SJSA1 (cell line): ENCODE measurements around the gene POLR3E. TPM values are rescaled to one million over a fixed set of nuclear protein-coding genes. Genes with fewer than 3 reads are reported as not detected.
A peak's percentile ranks its signal among the peaks of the same experiment; 100 is the strongest.
"Not testable (repeated sequence)": the region's sequence is repeated elsewhere in the genome, so short reads cannot be mapped to it uniquely, and the experiment has no call there.

Experiments
- DNase-seq, 2 experiments: peaks; one replicate each; pipeline ENCODE4 v3.0.0-alpha.2; 2015 to 2020; ENCODE audit warnings: low spot score in 2 of 2, low read depth in 1 of 2
- H3K27ac ChIP-seq: fragments of 250-450 bp; sonication (Bioruptor Pico); 2 replicates; pipeline ENCODE4 v1.5.1; 2020; ENCODE audit warnings: mild to moderate bottlenecking, moderate library complexity
- H3K27me3 ChIP-seq: fragments of 250-450 bp; sonication (Bioruptor Pico); replicated peaks from 2 replicates; pipeline ENCODE4 v1.5.1; 2020; ENCODE audit warnings: mild to moderate bottlenecking, moderate library complexity
- H3K36me3 ChIP-seq: fragments of 250-450 bp; sonication (Bioruptor Pico); 2 replicates; pipeline ENCODE4 v1.5.1; 2020; ENCODE audit warnings: mild to moderate bottlenecking
- H3K4me1 ChIP-seq: fragments of 250-450 bp; sonication (Bioruptor Pico); replicated peaks from 2 replicates; pipeline ENCODE4 v1.6.1; 2021; ENCODE audit warnings: mild to moderate bottlenecking
- H3K4me3 ChIP-seq: fragments of 250-450 bp; sonication (Bioruptor Pico); 2 replicates; pipeline ENCODE4 v1.5.1; 2020; ENCODE audit warnings: mild to moderate bottlenecking
- H3K9me3 ChIP-seq: fragments of 250-450 bp; sonication (Bioruptor Pico); replicated peaks from 2 replicates; pipeline ENCODE4 v1.5.1; 2020; ENCODE audit warnings: mild to moderate bottlenecking
- total RNA-seq: library from RNA; depleted of rRNA; stranded (reverse); fragments of >200 nt; shearing (Covaris generic); gene quantifications from 2 replicates; pipeline ENCODE4 v1.2.3, GENCODE V29; 2014

POLR3E gene
- total RNA-seq, 1 experiment from 2014 or later, result 29.3 TPM

DNA sequence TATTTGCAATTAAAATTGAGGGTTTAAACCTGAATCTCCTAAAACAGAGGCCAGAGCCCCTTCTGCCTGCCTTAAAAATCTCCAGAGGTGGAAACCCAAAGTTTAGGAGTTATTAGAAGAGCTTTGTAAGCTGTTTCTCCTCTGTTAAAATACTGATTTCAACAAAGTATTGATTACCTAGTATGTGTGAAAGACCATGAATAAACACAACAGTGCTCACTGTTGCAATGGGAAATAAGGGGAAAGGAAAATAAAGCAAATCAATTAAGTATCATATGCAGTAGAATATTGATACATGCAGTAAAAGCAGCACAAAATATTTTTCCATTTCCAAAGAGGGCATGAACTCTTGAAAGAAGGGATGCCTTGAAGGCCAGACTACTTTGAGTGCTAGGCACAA is 62.5 kb downstream of the POLR3E start:
- no peak overlapping the region for H3K4me3 ChIP-seq
- H3K27ac ChIP-seq, result no peak overlapping the region
- peaks cover 62% of the 10 kb centered on the region for H3K36me3 ChIP-seq
- no peaks in the 10 kb centered on the region for H3K9me3 ChIP-seq
- no peak for DNase-seq
- H3K27me3 ChIP-seq, result no peaks in the 10 kb centered on the region
- H3K4me1 ChIP-seq, result peaks cover 14% of the 10 kb centered on the region

DNA sequence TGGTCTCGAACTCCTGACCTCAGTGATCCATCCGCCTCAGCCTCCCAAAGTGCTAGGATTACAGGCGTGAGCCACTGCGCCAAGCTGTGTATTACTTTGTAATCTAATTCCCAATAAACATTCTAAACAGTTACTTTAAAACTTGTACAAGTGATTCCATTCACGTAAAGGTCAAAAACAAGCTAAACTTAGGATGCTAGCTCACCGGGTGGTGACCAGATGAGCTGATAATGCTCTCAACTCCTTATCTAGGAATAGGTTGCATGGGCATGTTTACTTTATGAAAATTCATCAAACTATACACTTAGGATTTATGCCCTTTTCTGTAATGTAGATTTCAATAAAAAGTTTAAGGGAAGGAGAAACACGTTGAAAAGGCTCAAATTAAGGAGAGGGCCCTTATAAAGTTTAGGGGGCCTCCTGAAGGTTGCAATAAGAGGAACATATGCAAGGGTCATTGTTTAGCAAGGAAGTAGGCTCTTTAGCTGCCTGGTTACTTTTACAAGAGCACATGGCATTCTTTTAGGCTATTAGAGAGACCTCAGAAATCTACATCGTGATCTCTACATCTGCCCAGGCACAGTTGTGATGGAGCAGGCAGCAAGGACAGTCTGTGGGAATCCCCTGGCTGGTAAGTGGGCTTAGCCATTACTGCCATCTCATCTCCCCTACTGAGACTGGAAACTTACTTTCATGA is 63.9 kb downstream of the POLR3E start:
- Histone ChIP-seq H3K9me3 (no peaks in the 10 kb centered on the region), H3K27me3 (no peaks in the 10 kb centered on the region), H3K4me1 (peaks cover 14% of the 10 kb centered on the region), H3K27ac (no peak overlapping the region), H3K4me3 (no peak overlapping the region), H3K36me3 (peaks cover 64% of the 10 kb centered on the region)
- DNase-seq, result no peak

DNA sequence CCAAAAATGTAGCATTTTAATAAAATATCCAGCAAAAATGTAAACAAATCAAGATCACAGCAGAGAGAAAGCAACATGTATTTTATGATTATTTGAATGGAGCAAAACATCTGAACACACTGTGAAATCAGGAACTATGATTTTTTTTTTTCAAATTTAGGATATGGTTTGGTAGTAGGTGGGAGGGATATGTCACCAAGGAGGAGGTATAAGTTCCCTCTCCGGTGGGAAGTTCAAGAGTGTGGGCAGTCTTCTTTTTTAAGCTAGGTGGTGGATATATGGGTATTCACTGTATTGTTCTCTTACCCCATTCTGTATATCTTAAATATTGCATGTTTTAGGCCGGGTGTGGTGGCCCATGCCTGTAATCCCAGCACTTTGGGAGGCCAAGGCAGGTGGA is 67.0 kb downstream of the POLR3E start:
- no peak overlapping the region for H3K27ac ChIP-seq
- no peaks in the 10 kb centered on the region for H3K9me3 ChIP-seq
- H3K4me1 ChIP-seq, result peaks cover under 1% of the 10 kb centered on the region
- no peaks in the 10 kb centered on the region for H3K27me3 ChIP-seq
- H3K36me3 ChIP-seq, result peaks cover 61% of the 10 kb centered on the region
- DNase-seq, result no peak
- no peak overlapping the region for H3K4me3 ChIP-seq

DNA sequence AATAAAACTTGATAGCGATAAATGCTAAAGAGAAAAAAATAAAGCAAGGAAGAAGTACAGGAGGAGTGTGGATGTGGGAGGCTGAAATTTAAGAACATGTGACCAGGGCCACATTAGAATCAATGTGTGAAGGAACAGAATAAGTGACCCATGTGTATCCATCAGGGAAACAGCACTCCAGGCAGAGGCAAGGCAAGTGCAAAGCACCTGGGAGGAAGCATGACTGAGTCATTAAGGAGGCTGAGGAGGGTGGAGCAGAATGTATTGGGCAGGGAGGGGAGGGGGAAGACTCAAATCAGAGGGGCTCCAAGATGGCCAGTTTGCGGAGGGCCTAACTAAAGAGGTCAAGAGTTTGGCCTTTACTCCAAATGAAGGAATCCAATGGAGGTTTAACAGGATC is 69.2 kb downstream of the POLR3E start:
- H3K4me3 ChIP-seq, result no peak overlapping the region
- DNase-seq, result no peak
- no peak overlapping the region for H3K27ac ChIP-seq
- peaks cover 54% of the 10 kb centered on the region for H3K36me3 ChIP-seq
- H3K9me3 ChIP-seq, result no peaks in the 10 kb centered on the region
- H3K27me3 ChIP-seq, result no peaks in the 10 kb centered on the region
- peaks cover 11% of the 10 kb centered on the region for H3K4me1 ChIP-seq

DNA sequence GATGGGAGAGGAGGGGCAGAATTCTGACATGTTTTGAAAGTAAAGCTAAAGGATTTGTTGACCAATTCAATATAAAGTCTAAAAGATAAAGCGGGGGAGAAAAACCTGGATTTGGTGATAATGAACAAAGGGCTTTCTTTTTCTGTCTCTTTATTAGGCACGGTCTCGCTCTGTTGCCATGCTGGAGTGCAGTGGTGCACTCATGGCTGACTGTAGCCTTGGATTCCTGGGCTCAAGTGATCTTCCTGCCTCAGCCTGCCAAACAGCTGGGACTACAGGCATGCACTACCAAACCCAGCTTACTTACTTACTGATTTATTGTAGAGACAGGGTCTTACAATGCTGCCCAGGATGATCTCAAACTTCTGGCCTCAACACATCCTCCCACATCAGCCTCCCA is 69.7 kb downstream of the POLR3E start:
- no peak for DNase-seq
- Histone ChIP-seq H3K36me3 (peaks cover 56% of the 10 kb centered on the region), H3K27ac (no peak overlapping the region), H3K27me3 (no peaks in the 10 kb centered on the region), H3K9me3 (no peaks in the 10 kb centered on the region), H3K4me1 (peaks cover 11% of the 10 kb centered on the region), H3K4me3 (no peak overlapping the region)

DNA sequence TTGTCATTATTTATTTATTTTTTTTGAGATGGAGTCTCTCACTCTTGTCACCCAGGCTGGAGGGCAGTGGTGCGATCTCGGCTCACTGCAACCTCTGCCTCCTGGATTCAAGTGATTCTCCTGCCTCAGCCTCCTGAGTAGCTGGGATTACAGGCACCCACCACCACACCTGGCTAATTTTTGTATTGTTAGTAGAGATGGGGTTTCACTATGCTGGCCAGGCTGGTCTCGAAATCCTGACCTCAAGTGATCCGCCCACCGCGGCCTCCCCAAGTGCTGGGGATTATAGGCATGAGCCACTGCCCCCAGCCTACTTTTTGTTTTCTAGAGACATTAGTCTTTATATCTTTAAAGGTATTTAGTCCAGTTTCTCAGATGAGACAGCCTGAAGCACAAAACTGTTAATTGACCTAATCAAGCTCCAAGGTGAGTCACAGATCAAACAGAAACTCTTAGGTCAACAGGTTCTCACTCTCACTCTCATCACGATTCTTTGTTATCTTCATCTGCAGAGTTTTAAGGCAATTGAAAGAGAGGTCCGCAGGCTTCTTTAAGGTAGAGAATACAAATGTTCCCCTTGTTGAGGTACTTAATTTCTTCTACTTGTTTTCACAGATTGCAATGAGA is 71.1 kb downstream of the POLR3E start:
- H3K27me3 ChIP-seq, H3K4me3 ChIP-seq, DNase-seq, H3K9me3 ChIP-seq, H3K27ac ChIP-seq: not testable (repeated sequence)
- peaks cover 22% of the 10 kb centered on the region for H3K4me1 ChIP-seq
- peaks cover 59% of the 10 kb centered on the region for H3K36me3 ChIP-seq

DNA sequence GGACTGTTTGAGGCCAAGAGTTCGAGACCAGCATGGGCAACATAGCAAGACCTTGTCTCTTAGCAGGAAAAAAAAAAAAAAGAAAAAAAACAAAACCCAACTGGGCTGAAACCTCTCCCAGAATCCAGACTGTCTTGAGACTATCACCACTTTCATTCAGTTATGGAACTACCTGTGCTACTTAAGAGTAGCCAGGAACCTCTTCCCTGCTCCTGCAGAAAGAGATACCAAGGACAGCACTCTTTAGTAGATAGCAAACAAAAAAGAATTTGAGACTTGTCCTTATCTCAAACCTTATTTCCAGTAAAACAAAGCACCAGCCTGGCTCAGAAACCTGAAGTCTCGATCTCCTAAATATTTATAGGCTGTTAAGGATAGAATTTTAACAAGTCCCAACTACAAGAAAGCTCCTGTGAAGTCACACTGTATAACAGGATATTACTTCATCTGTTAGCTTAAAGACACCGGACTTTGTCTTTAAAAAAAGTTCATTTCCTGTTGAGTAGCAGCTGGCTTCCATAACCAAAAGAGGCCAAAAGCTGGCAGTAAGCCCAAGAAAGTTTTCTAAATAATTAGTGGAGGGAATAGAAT is 72.1 kb downstream of the POLR3E start:
- peak in 1 of 2 experiments; percentile 7 for DNase-seq
- Histone ChIP-seq H3K4me3 (no peak overlapping the region), H3K27ac (no peak overlapping the region), H3K9me3 (no peaks in the 10 kb centered on the region), H3K4me1 (peaks cover 24% of the 10 kb centered on the region), H3K27me3 (no peaks in the 10 kb centered on the region), H3K36me3 (peaks cover 61% of the 10 kb centered on the region)

DNA sequence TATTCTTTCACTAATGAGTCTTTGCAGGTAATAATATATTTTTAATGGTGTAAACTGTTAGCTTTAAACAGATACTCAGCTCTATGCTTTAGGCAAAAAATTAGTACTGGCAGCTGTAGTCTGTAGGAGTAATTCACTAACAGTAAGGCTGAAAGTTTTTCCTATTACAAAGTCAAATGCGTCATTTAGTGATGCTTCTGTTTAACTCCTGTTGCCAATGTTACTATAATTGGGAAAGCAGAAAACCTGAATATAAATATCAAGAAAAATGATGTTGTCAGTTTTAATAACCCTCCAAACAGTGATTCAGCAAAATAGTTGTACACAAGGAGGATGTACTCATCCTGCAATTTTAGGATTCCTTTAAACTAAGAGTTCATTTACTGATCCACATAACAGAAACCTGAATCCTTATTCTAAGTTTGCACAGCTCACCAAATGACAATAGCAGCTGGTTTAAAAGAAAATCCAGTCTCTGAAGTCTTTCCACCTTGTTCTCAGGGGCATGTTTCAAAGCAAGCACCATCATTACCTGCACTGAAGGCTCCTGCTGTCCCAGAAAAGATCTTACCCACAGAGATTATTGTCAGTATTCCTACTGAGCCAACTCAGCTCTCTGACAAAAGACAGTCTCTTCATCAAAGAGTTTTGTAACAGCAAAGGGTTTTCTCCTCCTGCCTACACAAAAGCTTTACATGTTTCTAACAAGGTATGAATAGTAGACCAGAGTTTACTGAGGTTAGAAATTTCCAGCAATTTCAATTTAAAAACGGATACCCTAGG is 73.0 kb downstream of the POLR3E start:
- Histone ChIP-seq H3K9me3 (no peaks in the 10 kb centered on the region), H3K4me1 (peaks cover 26% of the 10 kb centered on the region), H3K27ac (no peak overlapping the region), H3K27me3 (no peaks in the 10 kb centered on the region), H3K4me3 (no peak overlapping the region), H3K36me3 (peaks cover 53% of the 10 kb centered on the region)
- no peak for DNase-seq

DNA sequence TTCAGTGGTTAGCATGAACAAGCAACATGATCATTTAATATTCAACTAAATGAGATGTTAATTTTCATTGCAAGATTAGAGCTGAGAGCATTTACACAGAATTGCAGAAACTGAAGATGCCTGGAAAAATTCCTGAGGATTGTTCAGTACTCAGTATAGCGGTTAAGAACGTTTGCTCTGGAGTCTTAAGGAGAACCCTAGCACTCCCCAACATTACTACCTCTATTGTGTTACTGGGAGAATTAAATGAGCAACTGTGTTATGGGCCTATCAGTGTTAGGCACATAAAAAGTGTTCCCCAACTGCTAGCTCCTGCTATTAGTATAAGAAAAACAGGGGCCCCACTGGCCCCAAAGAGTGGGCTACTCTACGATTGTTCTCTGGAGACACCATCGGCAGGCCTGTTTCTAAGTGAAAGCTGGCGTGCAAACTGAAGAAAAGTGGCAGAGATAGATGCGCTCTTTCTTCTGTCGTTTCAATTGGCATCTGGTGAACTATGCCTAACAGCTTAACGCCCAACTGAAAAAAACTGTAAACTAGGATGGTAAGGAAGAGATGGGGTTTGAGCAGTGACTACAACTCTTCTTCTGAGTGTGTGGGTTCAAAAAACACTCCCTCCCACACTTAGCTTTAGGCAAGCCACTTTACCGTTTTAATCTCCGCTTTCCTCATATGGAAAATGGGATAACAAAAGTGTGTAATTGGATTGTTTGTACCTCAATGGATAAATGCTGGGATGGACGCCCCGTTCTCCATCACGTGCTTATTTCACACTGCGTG is 75.9 kb downstream of the POLR3E start:
- peaks cover 28% of the 10 kb centered on the region for H3K4me1 ChIP-seq
- no peaks in the 10 kb centered on the region for H3K9me3 ChIP-seq
- peak overlapping the region; percentile 92 for H3K4me3 ChIP-seq
- H3K27ac ChIP-seq, result 0 out of 2 replicates have a peak overlapping the region, but pooled peaks have one; percentile 69
- H3K36me3 ChIP-seq, result peaks cover 49% of the 10 kb centered on the region
- no peaks in the 10 kb centered on the region for H3K27me3 ChIP-seq
- peak in 1 of 2 experiments; percentile 6 for DNase-seq

DNA sequence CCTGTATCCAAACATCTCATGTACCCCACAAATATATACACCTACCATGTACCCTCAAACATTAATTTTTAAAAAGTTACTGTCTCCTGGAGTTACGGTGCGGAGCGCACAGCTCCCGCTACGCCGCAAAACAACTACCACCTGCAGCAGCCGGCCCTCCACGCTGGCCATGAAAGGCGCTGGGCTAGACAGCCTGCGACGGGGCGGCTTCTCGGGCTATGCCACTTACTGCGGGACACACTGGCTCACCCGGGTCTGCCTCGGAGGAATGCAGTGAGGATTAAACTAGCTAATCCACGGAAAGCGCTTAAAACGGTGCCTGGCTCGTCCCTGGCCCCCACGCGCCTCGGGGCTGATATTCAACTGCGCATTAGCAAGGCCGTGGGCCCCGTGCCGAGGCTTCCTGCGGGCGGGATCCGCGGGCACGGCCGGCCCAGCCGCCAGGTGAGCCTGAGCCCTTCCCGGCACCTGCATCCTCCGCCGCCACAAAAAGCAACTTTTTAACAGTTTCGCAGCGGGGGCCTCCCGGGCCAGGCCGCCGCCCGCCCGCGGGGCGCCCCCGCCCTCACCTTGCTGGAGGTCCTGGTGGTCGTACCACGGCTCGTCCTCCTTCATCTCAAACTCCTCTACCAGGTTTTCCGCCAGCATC is 76.6 kb downstream of the POLR3E start:
- Histone ChIP-seq H3K36me3 (peaks cover 42% of the 10 kb centered on the region), H3K4me3 (peak overlapping the region; percentile 92), H3K27me3 (no peaks in the 10 kb centered on the region), H3K9me3 (no peaks in the 10 kb centered on the region), H3K4me1 (peaks cover 28% of the 10 kb centered on the region), H3K27ac (peak overlapping the region; percentile 69)
- peak; percentile 46 to 59 for DNase-seq

DNA sequence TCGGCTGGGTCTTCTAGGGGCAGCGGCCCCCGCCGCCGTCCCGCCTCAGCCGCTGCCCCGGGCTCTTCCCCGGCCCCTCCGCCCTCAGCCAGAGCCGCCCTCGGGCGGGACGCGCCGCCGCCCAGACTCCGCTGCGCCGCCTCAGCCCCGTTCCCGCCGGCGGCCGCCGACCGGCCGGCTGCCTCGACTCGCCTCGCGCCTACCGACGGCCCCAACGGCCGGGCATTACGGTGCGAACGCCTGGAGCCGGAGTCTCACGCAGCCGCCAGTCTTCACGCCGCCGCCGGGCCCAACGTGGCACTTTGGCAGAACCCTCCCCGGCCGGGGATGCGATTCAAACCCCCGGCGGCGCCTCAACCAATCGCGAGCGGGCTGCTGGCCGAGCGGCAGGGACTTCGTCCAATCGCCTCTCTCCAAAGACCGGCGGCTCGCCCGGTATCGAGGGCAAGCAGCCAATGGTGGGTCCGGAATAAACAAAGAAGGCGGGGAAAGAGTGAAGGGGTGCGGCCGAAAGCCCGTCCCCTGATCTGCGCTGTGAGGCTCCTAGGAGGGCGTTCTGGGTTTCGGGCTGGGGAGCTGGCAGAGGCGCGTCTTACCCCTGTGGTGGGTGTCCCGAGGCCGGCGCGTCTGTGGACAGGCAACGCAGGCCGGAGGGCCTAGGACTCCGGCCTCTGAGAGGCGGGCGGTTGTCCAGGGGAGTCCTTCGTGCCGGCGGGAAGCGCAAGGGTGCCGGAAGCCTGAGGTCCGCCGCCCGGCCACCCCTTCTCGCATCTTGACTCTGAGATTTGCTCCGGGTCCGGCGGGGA is 77.3 kb downstream of the POLR3E start, which contains the start of gene CDR2:
TSS of gene CDR2 (minus strand) at position 309 of the 806 bp plus-strand sequence. CDS start 310 bp downstream, outside the sequence.
- no peaks in the 10 kb centered on the region for H3K9me3 ChIP-seq
- H3K27me3 ChIP-seq, result no peaks in the 10 kb centered on the region
- H3K4me1 ChIP-seq, result peaks cover 25% of the 10 kb centered on the region
- DNase-seq, result peak; percentile 98
- peak within 1 kb of the TSS; percentile 69 for H3K27ac ChIP-seq
- H3K36me3 ChIP-seq, result peaks cover 38% of the 10 kb centered on the region
- peak within 1 kb of the TSS; percentile 92 for H3K4me3 ChIP-seq
